Psoas muscle (tissue), 8 donors: ENCODE data around the gene MYH7. TPM values are rescaled to one million over a fixed set of nuclear protein-coding genes. Genes with fewer than 3 reads are reported as not detected.
"Not testable (repeated sequence)": the region's sequence is repeated elsewhere in the genome, so short reads cannot be mapped to it uniquely, and the experiment has no call there.

Source experiments
- ATAC-seq, 4 donors: fragments of 200-7000 bp; cut with Tn5 transposase; one replicate each; pipeline ENCODE4 v1.9.1; 2020; ENCODE audit warnings: moderate library complexity in 3 of 4, mild to moderate bottlenecking in 2 of 4
- DNase-seq, 2 donors: peaks; one replicate each; pipeline ENCODE4 v3.0.0-alpha.2; 2020
- H3K27ac ChIP-seq: fragments of 200-600 bp; one replicate; pipeline ENCODE4 v1.8.0; 2022
- H3K27me3 ChIP-seq, 3 donors: fragments of 200-600 bp in 1 of 3; one replicate each; pipeline versions ENCODE4 v1.6.1 to v1.8.0; 2013 to 2022; ENCODE audit warnings: low read length in 2 of 3, mild to moderate bottlenecking in 2 of 3, moderate library complexity in 1 of 3; ENCODE audit not compliant: insufficient read depth in 3 of 3
- H3K36me3 ChIP-seq, 2 donors: fragments of 200-600 bp in 1 of 2; one replicate each; pipeline versions ENCODE4 v1.6.1 to v1.8.0; 2013 to 2022; ENCODE audit warnings: low read depth in 1 of 2, mild to moderate bottlenecking in 1 of 2, moderate library complexity in 1 of 2; ENCODE audit not compliant: insufficient read depth in 1 of 2
- H3K4me1 ChIP-seq: fragments of 200-600 bp; one replicate; pipeline ENCODE4 v1.8.0; 2022
- H3K4me3 ChIP-seq: fragments of 200-600 bp; one replicate; pipeline ENCODE4 v1.8.0; 2022; ENCODE audit warnings: mild to moderate bottlenecking
- H3K9me3 ChIP-seq: fragments of 200-600 bp; one replicate; pipeline ENCODE4 v1.8.0; 2022
- CTCF ChIP-seq: fragments of 200-600 bp; IDR thresholded peaks from one replicate; pipeline ENCODE4 v1.8.0; 2022; ENCODE audit warnings: antibody characterized with exemption
- WGBS, 3 donors: extraction: QIAGEN DNeasy Blood & Tissue Kit; methylation state at CpG; one replicate each; pipeline versions ENCODE4 v1.1.6 to v1.1.7; 2013; 5-methylcytosine and 5-hydroxymethylcytosine counted together
- intact Hi-C, 2 donors: fragments of 100-400 bp; cut with DNase I; formaldehyde crosslinking; loops; one replicate each; pipeline versions ENCODE4 v1.11.0 to v1.14.2; 2022
- polyA plus RNA-seq, 3 donors: library from polyadenylated mRNA; stranded (reverse); fragments of 200-250 nt; gene quantifications; one replicate each; pipeline ENCODE4 v1.2.3, GENCODE V29; 2013
- total RNA-seq, 4 donors: library from RNA; stranded (reverse); fragmentation: NEBNext Ultra II Directional in 2 of 4; extraction: Animal tissue kit (Norgen Biotek cat#: 25700) in 2 of 4; gene quantifications; one replicate each; pipeline versions ENCODE4 v1.2.1 to v1.2.4, GENCODE V29; 2021 to 2023
- donor health status: healthy with polysubstance abuse.
- donor health status: DM: no; HTN: no; CAD: no; lungs with moderate emphysema.
- donor health status: Bipolar disorder and iron deficiency.
- donor health status: healthy.
- donor health status: DM: yes; HTN: yes; CAD: no.
- donor health status: DM: no; HTN: no; CAD: no.
- donor health status: DM: no; HTN: no; CAD: no.
- donor health status: DM: yes; HTN: yes; CAD: no.

The MYH7 gene
- total and polyA plus RNA-seq, 7 donors, result 1,035 to 15,830 (median 4,588) TPM

GRCh38 chr14:23430016-23430722 is 5.3 kb downstream of the MYH7 start:
- DNase-seq (no peak), ATAC-seq (no peak)
- H3K4me3 ChIP-seq, result peak overlapping the region; percentile 15
- no peaks in the 10 kb centered on the region for H3K9me3 ChIP-seq
- no peak for TF ChIP-seq CTCF
- peaks cover 2% of the 10 kb centered on the region for H3K4me1 ChIP-seq
- intact Hi-C loops, result no loop called here
- no peaks in the 10 kb centered on the region for H3K27me3 ChIP-seq
- no peak overlapping the region for H3K27ac ChIP-seq
- WGBS, 3 donors, result 45 to 56% (median 51%) methylated on average over 10 of the region's 10 CpGs
- peaks cover 0 to 20% of the 10 kb centered on the region in 2 donors for H3K36me3 ChIP-seq

GRCh38 chr14:23428686-23429495 is 6.6 kb downstream of the MYH7 start:
- intact Hi-C loops, result no loop called here
- DNase-seq, result no peak
- Histone ChIP-seq H3K9me3 (no peaks in the 10 kb centered on the region), H3K4me3 (no peak overlapping the region), H3K27me3 (no peaks in the 10 kb centered on the region), H3K27ac (no peak overlapping the region), H3K4me1 (peaks cover 2% of the 10 kb centered on the region), H3K36me3 (peaks cover 0 to 24% of the 10 kb centered on the region in 2 donors)
- WGBS, 3 donors, result 60 to 69% (median 65%) methylated on average over 13 of the region's 13 CpGs
- TF ChIP-seq CTCF, result no peak
- ATAC-seq, result no peak

- DNase-seq, ATAC-seq, H3K27ac ChIP-seq, H3K4me1 ChIP-seq, H3K27me3 ChIP-seq, intact Hi-C loops, H3K9me3 ChIP-seq, H3K4me3 ChIP-seq: not testable (repeated sequence)
- 71 to 89% (median 74%) methylated on average over 6 of the region's 6 CpGs for WGBS, 3 donors
- peaks cover 0 to 39% of the 10 kb centered on the region in 2 donors for H3K36me3 ChIP-seq
These were observed 9.7 kb downstream of the MYH7 start for GRCh38 chr14:23425798-23426197.

- no peaks in the 10 kb centered on the region for H3K27me3 ChIP-seq
- DNase-seq (no peak), ATAC-seq (no peak)
- no peaks in the 10 kb centered on the region for H3K9me3 ChIP-seq
- TF ChIP-seq CTCF, result no peak
- peaks cover 0 to 39% of the 10 kb centered on the region in 2 donors for H3K36me3 ChIP-seq
- peak overlapping the region; percentile 4 for H3K4me3 ChIP-seq
- H3K4me1 ChIP-seq, result no peaks in the 10 kb centered on the region
- intact Hi-C loops, result no loop called here
- no peak overlapping the region for H3K27ac ChIP-seq
- WGBS, 3 donors, result 55 to 72% (median 60%) methylated on average over 10 of the region's 10 CpGs
These were observed 10.3 kb downstream of the MYH7 start for GRCh38 chr14:23425169-23425568.

- no peaks in the 10 kb centered on the region for H3K4me1 ChIP-seq
- DNase-seq, result no peak
- WGBS, 3 donors, result 60 to 64% (median 61%) methylated on average over 6 of the region's 6 CpGs
- peak in 1 of 4 donors; percentile 6 for ATAC-seq
- no peak overlapping the region for H3K4me3 ChIP-seq
- TF ChIP-seq CTCF, result no peak
- H3K9me3 ChIP-seq, result no peaks in the 10 kb centered on the region
- peaks cover 0 to 48% of the 10 kb centered on the region in 2 donors for H3K36me3 ChIP-seq
- no peaks in the 10 kb centered on the region for H3K27me3 ChIP-seq
- no peak overlapping the region for H3K27ac ChIP-seq
- intact Hi-C loops, result no loop called here
These were observed 11.8 kb downstream of the MYH7 start for GRCh38 chr14:23423657-23424056.
